ENCODE measurements around the gene VPS37B.

VPS37B gene

DNA sequence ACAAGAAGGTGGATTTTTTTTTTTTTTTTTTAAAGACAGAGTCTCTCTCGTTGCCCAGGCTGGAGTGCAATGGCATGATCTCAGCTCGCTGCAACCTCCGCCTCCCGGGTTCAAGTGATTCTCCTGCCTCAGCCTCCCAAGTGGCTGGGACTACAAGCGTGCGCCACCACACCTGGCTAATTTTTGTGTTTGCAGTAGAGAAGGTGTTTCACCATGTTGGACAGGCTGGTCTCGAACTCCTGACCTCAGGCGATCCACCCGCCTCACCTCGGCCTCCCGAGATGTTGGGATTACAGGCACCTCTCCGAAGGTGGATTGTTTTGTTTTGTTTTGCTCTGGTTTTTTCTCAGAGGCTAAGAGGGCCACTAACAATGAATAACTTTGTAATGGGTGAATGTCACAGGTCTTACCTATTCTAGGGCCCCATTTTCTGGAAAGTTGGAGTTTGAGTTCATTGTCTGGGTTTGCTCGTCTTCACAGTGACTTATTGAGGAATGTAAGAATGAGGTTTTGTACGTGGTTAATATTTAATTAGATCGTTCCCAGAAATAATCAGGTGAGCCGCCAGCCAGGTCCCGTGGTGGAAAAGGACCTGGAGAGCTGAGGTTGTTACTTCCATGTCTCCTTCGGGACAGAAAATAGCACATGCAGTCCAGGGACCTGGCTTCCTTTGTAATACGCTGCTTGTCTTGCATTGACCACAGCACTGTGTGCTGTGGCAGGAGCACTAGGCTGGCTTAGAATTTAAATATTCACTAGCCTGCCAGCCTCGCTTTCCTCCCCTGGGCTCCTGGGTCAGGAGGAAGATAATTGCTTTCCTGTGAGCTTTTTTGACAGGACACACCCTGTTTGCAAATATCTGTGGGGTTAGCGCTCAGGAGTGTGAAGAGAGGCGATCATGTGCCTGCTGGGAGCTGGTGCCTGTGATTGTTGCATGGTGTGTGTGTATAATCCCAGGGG, 58.3 kb downstream of the VPS37B start:
- Histone ChIP-seq H3K4me1 (ENCODE audit: insufficient read depth, insufficient read length) (peaks cover 26% of the 10 kb centered on the region), H3K4me3 (ENCODE audit: insufficient read length, low read depth) (no peak overlapping the region), H3K36me3 (ENCODE audit: insufficient read depth, insufficient read length, low read length) (peaks cover 5% of the 10 kb centered on the region), H3K27me3 (ENCODE audit: insufficient read depth, insufficient read length) (peaks cover 12% of the 10 kb centered on the region), H3K9me3 (ENCODE audit: insufficient read depth, low read length) (no peaks in the 10 kb centered on the region), H3K9ac (ENCODE audit: insufficient read length, low read depth) (no peak overlapping the region)
- TF ChIP-seq ZNF274 (IDR thresholded peaks at IDR 0.05; ENCODE audit: low read depth, low read length) (no peak), SUZ12 (IDR thresholded peaks at IDR 0.05; ENCODE audit: extremely low read depth, insufficient read depth, insufficient read length) (no peak), YY1 (IDR thresholded peaks at IDR 0.05; ENCODE audit: insufficient read depth, insufficient read length) (no peak)
- no peak for DNase-seq (ENCODE audit: low read depth, low spot score)

DNA sequence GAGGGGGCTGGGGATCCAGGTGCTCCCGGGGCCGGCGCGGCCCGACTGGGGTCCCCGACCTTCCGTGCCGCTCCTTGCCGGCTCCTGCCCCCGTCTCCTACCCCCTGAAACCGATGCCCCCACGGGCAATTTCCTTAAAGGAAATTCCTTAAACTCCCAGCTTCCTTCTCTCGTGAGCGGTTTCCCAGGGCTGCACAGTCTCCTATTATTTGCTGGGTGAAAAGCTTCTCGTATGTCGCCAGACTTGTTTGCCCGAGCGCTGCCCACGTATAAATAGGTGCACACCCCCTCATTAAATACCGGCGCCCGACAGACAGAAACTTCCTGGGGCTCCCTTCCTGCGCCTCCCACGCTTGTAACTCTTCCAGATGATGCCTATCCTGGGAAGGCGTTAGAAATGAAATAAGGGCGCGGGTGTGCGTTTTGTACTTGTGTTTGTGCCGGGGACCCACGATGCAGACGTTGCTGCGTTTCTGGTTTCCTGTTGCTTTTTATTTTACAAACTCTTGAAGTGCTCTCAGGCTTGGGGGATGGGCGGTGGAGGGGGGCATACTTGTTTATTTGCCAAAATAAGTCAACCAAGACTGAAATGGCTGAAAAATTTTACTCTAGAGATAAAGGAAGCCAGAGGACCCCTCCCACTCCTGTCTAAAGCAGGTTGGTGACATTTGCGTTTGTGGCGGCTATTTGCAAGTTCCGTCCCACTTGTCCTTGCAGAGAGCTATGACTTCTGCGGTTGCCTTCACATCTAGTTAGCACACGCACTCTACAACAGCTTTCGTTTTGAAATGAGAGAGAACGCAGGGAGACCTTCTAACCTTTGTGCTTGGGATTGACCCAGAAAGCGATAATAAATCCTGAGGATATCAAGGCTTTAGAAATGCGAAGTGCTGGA, 59.6 kb downstream of the VPS37B start:
- peaks cover 5% of the 10 kb centered on the region for H3K36me3 ChIP-seq (ENCODE audit: insufficient read depth, insufficient read length, low read length)
- H3K27me3 ChIP-seq (ENCODE audit: insufficient read depth, insufficient read length) = peaks cover 12% of the 10 kb centered on the region
- no peak for DNase-seq (ENCODE audit: low read depth, low spot score)
- H3K9me3 ChIP-seq (ENCODE audit: insufficient read depth, low read length) = no peaks in the 10 kb centered on the region
- peak overlapping the region; percentile 79 for H3K9ac ChIP-seq (ENCODE audit: insufficient read length, low read depth)
- TF ChIP-seq SUZ12 (IDR thresholded peaks at IDR 0.05; ENCODE audit: extremely low read depth, insufficient read depth, insufficient read length) = no peak
- no peak for TF ChIP-seq ZNF274 (IDR thresholded peaks at IDR 0.05; ENCODE audit: low read depth, low read length)
- no peak for TF ChIP-seq YY1 (IDR thresholded peaks at IDR 0.05; ENCODE audit: insufficient read depth, insufficient read length)
- H3K4me1 ChIP-seq (ENCODE audit: insufficient read depth, insufficient read length) = peaks cover 16% of the 10 kb centered on the region
- H3K4me3 ChIP-seq (ENCODE audit: insufficient read length, low read depth) = peak overlapping the region; percentile 60

DNA sequence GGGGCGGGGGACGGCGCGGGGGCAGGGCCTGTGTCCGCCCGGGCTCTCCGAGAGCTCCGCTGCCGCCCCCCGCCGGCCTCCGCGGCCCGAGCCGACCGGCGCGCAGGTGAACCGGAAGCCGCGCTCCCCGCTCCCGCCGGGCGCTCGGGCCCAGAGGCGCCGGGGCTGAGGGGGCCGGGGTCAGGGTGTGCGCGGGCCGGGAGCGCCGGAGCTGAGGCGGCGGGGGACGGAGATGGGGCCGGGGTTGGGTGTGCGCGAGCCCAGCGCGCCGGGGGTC, 60.2 kb downstream of the VPS37B start:
- no peak for DNase-seq (ENCODE audit: low read depth, low spot score)
- H3K9me3 ChIP-seq (ENCODE audit: insufficient read depth, low read length) = no peaks in the 10 kb centered on the region
- peaks cover 12% of the 10 kb centered on the region for H3K27me3 ChIP-seq (ENCODE audit: insufficient read depth, insufficient read length)
- TF ChIP-seq SUZ12 (IDR thresholded peaks at IDR 0.05; ENCODE audit: extremely low read depth, insufficient read depth, insufficient read length) (no peak), YY1 (IDR thresholded peaks at IDR 0.05; ENCODE audit: insufficient read depth, insufficient read length) (no peak), ZNF274 (IDR thresholded peaks at IDR 0.05; ENCODE audit: low read depth, low read length) (no peak)
- H3K4me3 ChIP-seq (ENCODE audit: insufficient read length, low read depth) = peak overlapping the region; percentile 60
- H3K9ac ChIP-seq (ENCODE audit: insufficient read length, low read depth) = peak overlapping the region; percentile 79
- peaks cover 5% of the 10 kb centered on the region for H3K36me3 ChIP-seq (ENCODE audit: insufficient read depth, insufficient read length, low read length)
- H3K4me1 ChIP-seq (ENCODE audit: insufficient read depth, insufficient read length) = peaks cover 10% of the 10 kb centered on the region

DNA sequence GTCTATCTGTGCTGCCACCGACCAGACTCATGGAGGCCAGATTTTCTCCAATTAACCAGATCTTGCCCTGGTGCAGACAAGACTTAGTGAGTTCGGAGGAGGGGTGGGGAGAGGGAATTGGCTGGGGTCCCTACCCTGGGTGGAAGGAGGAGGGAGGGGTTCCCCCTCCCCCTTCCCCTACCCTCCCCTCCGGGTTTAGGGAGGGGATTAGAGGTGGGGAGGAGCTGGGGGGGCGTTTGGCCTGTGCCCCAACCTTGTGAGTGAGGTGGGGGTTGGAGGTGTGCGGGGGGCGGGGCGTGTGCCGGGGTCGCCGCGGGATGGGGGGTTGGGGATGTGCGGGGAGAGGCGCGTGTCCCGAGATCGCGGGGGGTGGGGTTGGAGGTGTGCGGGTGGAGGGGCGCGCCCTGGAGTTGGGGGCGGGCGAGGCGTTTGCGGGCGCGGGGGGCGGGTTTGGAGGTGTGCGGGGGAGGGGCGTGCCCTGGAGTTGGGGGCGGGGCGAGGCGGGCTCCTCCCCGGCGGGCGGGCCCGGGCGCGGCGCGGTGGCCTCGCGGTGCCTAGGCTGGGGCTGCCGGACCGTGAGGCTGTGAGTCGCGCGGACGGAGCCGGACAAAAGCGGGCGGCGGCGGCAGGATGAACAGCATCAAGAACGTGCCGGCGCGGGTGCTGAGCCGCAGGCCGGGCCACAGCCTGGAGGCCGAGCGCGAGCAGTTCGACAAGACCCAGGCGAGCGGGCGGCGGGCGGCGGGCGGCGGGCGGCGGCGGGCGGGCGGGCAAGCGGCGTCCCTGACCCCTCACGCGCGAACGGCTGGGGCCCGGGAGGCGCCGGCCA, 60.8 kb downstream of the VPS37B start, which contains the start of gene HIP1R:
Gene HIP1R, plus strand, starts transcription at position 537 of the 829 bp plus-strand sequence. Its CDS starts 94 bp downstream, at position 631.
- H3K27me3 ChIP-seq (ENCODE audit: insufficient read depth, insufficient read length) = peaks cover 12% of the 10 kb centered on the region
- no peaks in the 10 kb centered on the region for H3K9me3 ChIP-seq (ENCODE audit: insufficient read depth, low read length)
- peaks cover 4% of the 10 kb centered on the region for H3K4me1 ChIP-seq (ENCODE audit: insufficient read depth, insufficient read length)
- H3K4me3 ChIP-seq (ENCODE audit: insufficient read length, low read depth) = peak within 1 kb of the TSS; percentile 60
- peak within 1 kb of the TSS; percentile 79 for H3K9ac ChIP-seq (ENCODE audit: insufficient read length, low read depth)
- TF ChIP-seq YY1 (IDR thresholded peaks at IDR 0.05; ENCODE audit: insufficient read depth, insufficient read length) (no peak), SUZ12 (IDR thresholded peaks at IDR 0.05; ENCODE audit: extremely low read depth, insufficient read depth, insufficient read length) (no peak), ZNF274 (IDR thresholded peaks at IDR 0.05; ENCODE audit: low read depth, low read length) (no peak)
- peaks cover 5% of the 10 kb centered on the region for H3K36me3 ChIP-seq (ENCODE audit: insufficient read depth, insufficient read length, low read length)
- no peak for DNase-seq (ENCODE audit: low read depth, low spot score)

DNA sequence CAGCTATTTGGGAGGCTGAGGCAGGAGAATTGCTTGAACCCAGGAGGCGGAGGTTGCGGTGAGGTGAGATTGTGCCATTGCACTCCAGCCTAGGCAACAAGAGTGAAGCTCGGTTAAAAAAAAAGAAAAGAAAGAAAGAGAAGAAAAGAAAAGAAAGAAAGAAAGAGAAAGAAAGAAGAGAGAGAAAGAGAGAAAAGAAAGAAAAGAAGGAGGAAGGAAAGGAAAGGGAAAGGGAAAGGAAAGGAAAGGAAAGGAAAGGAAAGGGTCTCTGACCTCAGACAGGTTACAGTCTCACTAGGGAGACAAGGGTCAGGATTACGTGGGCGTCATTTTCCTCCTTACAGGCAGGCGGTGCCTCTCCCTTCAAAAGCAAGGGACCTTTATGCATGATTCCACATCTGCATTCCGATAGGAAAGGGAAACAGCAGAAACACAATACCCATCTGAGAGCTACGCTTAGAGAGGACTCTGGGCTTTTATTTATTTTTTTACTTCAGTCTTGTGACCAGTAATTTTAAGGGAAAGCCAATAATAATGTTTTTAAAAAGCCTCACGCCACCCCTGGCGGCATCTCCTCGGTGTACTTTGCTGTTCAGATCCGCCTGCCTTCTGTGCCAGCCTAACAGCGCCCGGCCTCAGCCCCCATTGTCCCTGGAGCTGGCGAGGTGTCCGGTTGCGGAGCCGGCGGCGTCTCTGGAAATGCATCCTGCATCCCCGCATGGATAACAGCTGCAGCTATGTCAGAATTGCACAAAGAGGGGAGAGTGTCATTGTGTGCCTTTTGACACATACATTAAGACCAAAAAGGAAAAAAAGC, 61.6 kb downstream of the VPS37B start:
- no peak for TF ChIP-seq YY1 (IDR thresholded peaks at IDR 0.05; ENCODE audit: insufficient read depth, insufficient read length)
- no peak for TF ChIP-seq ZNF274 (IDR thresholded peaks at IDR 0.05; ENCODE audit: low read depth, low read length)
- TF ChIP-seq SUZ12 (IDR thresholded peaks at IDR 0.05; ENCODE audit: extremely low read depth, insufficient read depth, insufficient read length) = no peak
- DNase-seq (ENCODE audit: low read depth, low spot score) = no peak
- peak overlapping the region; percentile 24 for H3K4me3 ChIP-seq (ENCODE audit: insufficient read length, low read depth)
- no peaks in the 10 kb centered on the region for H3K9me3 ChIP-seq (ENCODE audit: insufficient read depth, low read length)
- H3K9ac ChIP-seq (ENCODE audit: insufficient read length, low read depth) = peak overlapping the region; percentile 47
- H3K27me3 ChIP-seq (ENCODE audit: insufficient read depth, insufficient read length) = peaks cover 12% of the 10 kb centered on the region
- no peaks in the 10 kb centered on the region for H3K4me1 ChIP-seq (ENCODE audit: insufficient read depth, insufficient read length)
- no peaks in the 10 kb centered on the region for H3K36me3 ChIP-seq (ENCODE audit: insufficient read depth, insufficient read length, low read length)
